ENCODE results near the gene DMC1.
"Not testable (repeated sequence)": the region's sequence is repeated elsewhere in the genome, so short reads cannot be mapped to it uniquely, and the experiment has no call there.

Gene DMC1, protein sequence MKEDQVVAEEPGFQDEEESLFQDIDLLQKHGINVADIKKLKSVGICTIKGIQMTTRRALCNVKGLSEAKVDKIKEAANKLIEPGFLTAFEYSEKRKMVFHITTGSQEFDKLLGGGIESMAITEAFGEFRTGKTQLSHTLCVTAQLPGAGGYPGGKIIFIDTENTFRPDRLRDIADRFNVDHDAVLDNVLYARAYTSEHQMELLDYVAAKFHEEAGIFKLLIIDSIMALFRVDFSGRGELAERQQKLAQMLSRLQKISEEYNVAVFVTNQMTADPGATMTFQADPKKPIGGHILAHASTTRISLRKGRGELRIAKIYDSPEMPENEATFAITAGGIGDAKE

GRCh38 chr22:38569972-38570778 lies at the start of gene DMC1:
TSS of gene DMC1 (minus strand) at chr22:38570183. CDS start at chr22:38568256, 1,927 bp downstream.
- DNase-seq = peak; percentile 75

GRCh38 chr22:38618682-38619081 lies 48.7 kb upstream of the DMC1 start:
- no peak for DNase-seq

DNA sequence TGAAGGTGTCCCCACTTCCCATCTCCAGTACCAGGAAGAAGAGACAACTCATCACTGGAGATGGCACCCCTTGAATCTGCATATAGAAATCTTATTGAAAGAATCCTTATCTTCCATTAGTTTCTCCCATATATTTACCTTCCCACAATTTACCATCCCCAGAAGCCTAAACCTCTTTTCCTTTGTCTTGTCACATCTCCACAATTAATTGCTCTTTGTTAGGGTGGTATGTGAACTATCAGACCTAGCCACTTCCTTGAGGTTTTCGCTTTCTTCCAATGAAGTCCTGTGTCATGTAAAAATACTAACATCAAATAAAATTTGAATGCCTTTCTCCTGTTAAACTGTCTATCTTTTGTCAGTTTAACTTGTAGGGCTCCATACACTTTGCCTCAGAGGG lies 48.3 kb upstream of the DMC1 start:
- no peak for DNase-seq

DNA sequence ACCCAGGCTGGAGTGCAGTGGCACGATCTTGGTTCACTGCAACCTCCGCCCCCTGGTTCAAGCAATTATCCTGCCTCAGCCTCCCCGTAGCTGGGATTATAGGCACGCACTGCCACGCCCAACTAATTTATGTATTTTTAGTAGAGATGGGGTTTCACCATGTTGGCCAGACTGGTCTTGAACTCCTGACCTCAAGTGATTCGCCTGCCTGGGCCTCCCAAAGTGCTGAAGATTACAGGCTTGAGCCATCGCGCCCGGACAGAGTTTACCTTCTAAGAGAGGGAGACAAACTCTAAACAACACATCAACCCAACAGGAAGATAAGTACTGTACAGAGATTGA lies 45.1 kb upstream of the DMC1 start:
- DNase-seq = not testable (repeated sequence)

GRCh38 chr22:38614332-38615063 lies 44.5 kb upstream of the DMC1 start:
- DNase-seq = no peak

- DNase-seq = no peak
Measured at GRCh38 chr22:38613588-38613987, 43.6 kb upstream of the DMC1 start.

DNA sequence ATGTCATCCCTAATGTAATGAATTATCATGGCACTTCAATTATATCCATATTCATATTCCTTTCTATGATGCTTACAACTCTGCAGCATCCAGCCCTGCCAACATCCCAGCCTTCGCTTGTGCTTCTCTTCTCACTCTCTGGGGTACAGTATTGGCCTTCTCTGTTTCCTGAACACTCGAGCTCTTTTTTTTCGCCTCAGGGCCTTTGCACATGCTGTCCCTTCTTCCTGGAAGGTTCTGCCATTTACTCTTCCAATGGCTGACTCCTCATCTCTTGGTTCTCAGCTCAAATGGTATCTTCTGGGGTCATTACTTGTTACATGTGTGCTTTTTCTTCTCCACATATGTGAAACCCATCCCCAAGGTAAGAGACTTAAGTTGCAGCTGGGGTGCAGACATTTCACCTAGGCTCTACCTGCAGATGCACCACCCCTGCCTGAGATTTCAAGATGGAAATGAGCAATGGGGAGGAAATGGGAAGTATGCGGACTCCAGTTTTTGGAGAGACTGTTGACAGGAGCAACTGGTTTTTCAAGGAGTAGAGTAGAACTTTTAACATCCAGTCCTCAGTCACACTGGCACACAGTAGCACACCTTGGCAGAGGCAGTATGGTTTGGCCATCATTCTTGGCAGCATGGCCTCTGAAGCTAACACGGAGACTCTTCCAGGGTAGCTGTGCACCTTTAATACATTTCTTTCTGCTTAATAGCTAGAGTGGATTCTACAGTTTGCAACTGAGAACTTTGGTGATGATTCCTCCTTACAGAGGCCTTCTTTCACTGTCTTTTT lies 42.4 kb upstream of the DMC1 start:
- DNase-seq = no peak

DNA sequence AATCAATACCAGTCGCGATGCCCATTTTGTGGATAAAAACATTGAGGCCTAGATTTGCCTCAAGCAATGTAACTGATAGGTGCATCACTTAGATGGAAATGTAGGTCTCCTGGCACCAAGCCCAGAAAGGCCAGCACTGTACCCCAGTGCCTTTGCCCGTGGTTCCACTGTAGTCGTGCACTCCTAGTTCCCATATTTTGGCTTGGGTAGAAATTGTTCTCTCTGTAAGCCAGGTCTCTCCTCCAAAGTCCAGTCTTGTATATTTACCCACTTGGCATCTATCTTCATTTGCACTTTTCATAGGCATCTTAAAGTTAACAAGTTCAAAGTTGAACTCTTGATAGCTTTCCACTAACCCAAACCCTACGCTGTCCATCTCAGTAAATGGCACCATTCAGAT lies 41.6 kb upstream of the DMC1 start:
- DNase-seq = no peak

DNA sequence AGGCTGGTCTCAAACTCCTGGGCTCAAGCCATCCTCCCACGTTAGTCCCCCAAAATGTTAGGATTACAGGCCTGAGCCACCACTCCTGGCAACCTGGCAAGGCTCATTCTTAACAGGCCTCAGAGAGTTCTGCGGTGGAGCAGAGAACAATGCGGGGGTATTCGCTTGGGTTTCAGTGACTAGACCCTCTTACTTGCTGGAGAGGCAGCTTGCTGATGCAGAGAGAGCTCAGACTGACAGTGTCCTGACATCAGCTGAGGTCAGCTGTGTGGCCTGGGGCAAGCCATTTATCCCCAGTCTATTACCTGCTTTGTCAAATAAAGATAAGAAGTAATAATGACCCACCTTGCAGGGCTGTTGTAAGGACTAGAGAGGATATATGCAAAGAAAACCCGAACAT lies 40.3 kb upstream of the DMC1 start:
- no peak for DNase-seq

- no peak for DNase-seq
Measured at GRCh38 chr22:38608992-38609750, 39.2 kb upstream of the DMC1 start.

DNA sequence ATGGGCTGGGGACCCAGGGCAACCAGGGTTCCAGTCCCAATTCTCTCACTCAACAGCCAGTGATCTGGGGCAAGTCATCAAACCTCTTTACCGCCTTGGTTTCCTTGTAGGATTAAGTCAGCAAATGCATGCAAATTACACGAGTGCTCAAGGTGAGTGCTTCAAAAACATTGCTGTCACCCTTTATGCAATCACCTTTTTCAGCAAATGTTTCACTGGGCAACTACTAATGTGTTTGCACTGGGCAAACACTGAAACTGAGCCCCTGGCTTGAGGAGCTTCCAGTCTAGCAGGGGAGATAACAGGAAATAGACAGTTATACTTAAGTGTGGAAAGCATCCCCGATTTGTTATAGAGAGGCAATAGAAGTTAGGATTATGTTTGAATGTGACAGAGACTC lies 37.7 kb upstream of the DMC1 start:
- no peak for DNase-seq

GRCh38 chr22:38602166-38602565 lies 32.2 kb upstream of the DMC1 start:
- DNase-seq = no peak

- no peak for DNase-seq
Measured at GRCh38 chr22:38601221-38601764, 31.3 kb upstream of the DMC1 start.

GRCh38 chr22:38599466-38599865 lies 29.5 kb upstream of the DMC1 start:
- DNase-seq = no peak

DNA sequence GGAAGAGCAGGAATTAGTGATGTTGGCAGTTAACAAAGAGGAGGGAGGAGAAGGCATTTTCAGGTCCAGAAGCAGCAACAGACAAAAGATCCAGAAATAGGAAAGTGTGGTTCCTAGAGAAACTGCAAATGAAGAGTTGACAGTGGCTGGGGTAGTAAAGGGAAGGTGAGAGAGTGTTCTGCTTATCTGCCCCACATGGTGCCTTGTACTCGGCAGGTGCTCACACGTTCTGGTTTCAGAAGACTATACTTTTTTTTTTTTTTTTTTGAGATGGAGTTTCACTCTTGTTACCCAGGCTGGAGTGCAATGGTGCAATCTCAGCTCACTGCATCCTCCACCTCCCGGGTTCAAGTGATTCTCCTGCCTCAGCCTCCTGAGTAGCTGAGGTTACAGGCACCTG lies 12.9 kb upstream of the DMC1 start:
- DNase-seq = not testable (repeated sequence)

DNA sequence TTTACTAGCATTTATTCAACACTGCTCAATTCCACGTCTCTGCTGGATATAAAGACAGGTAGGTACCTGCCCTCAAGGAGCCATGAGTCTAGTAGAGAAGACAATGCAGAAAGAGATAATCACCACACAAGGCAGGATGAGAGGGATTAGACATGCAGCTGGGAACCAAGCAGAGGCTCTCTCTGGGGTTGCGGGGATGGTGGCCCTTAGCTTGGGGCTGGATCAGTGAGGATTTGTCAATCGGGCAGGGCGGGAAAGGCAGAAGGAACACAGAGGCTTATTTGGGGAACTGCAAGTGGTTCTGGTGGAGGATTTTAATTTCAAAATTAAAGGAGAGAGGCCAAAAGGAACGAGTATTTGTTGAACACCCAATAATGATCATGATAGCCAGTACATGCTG lies 8.5 kb upstream of the DMC1 start:
- no peak for DNase-seq

- no peak for DNase-seq
Measured at GRCh38 chr22:38572065-38572464, 2.1 kb upstream of the DMC1 start.

DNA sequence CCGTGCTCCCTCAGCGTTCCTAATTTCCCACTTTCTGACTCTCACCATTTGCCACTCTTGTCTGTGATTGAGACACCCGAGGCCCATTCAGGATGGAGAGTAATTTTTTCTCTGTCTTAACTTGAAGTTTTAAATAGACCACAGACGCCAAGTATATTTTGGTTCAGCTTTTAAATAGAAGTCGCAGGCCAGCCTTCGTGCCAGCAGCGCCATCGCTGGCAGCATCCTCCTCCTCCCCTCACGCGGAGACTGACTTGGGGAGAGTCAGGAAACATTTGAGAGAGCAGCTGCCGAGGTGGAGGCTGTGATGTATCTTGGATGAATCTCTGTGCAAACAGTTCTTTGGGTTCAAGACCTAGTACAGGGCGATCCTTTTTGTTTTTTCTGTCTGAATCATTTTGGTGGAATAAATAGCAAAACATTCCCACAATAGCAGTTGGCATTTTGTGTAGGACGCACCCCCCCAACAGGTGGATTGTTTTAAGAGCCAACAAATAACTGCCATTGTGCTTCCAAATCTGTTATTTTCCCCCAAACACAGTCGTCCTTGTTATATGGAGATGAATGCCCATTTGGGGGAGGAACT lies 889 bp upstream of the DMC1 start:
- peak; percentile 26 for DNase-seq

DNA sequence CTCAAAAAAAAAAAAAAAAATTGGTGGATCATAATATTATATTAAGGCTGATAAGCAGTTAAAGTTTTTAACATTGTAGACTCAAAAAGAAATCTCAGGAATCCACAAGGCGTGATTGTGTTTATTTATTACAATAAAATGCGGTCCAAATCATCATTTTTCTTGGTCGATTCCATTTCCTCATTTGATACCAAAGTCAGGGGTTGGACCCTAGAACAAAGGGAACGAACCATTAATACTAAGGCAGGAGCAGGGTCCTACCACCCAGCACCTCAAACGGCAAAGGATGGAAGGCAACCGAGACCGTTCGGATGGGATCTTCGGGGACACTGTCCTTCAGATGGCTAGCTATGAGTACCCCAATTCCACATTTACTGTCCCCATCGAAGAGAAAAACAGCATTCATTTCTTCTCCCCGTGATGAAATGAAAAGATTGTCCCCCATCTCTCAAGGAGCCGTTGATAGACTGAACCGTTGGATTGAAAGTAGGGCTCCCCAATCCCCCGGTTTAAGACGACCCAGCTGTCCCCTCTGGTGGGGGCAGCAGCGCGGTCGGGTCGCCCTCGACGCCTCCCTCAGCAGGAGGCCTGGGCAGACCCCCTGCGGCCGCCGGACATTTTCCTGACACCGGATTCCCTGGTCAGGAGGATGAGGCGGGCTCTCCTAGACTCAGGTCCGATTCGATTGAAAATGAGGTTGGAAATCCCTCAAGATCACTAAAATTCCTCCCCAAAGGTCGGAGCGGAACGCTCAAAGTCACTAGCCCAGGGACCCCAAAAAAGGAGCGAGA lies 607 bp downstream of the DMC1 start:
- DNase-seq = no peak

- DNase-seq = no peak
Measured at GRCh38 chr22:38567531-38568285, 2.3 kb downstream of the DMC1 start.

Data from GF-D8 (cell line).